Measurements from ENCODE around the gene ACOT4.
"Not testable (repeated sequence)": the region's sequence is repeated elsewhere in the genome, so short reads cannot be mapped to it uniquely, and the experiment has no call there.

The ACOT4 gene

GRCh38 chr14:73582102-73582979, 9.3 kb upstream of the ACOT4 start:
- DNase-seq = not testable (repeated sequence)

GRCh38 chr14:73588695-73589094, 3.0 kb upstream of the ACOT4 start:
- no peak for DNase-seq

DNA sequence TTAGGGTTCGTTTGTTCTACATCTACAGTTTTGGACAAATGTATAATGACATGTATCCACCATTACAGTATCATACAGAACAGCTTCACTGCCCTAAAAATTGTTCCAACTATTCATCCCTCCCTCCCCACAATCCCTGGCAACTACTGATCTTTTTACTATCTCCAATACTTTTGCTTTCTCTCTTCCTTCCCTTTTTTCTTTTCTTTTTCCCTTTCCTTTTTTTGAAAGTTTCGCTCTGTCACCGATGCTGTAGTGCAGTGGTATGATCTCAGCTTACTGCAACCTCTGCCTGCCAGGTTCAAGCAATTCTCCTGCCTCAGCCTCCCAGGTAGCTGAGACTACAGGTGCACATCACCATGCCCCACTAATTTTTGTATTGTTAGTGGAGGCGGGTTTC, 2.6 kb upstream of the ACOT4 start:
- DNase-seq = no peak

- not testable (repeated sequence) for DNase-seq
Observed at GRCh38 chr14:73590673-73591004, 1.0 kb upstream of the ACOT4 start.

- no peak for DNase-seq
Observed at GRCh38 chr14:73594491-73594890, 2.8 kb downstream of the ACOT4 start.

DNA sequence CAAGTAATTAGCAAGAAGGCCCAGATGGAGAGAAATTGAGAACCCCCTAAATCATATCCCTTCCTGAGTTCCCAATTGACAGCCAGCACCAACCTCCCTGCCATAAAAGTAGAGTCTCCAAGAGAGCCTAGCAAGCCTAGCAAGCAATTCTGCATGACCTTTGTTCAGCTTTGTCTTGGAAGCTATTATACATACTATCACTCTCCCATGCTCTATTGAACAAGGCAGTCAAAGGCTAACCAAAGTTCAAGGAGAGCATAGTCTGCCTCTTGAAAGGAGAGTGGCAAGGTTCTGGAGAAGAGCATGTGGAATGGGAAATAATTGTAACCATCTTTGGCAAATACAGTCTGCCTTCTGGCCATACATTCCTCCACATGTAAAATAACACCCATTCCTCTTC, 7.8 kb downstream of the ACOT4 start:
- no peak for DNase-seq

DNA sequence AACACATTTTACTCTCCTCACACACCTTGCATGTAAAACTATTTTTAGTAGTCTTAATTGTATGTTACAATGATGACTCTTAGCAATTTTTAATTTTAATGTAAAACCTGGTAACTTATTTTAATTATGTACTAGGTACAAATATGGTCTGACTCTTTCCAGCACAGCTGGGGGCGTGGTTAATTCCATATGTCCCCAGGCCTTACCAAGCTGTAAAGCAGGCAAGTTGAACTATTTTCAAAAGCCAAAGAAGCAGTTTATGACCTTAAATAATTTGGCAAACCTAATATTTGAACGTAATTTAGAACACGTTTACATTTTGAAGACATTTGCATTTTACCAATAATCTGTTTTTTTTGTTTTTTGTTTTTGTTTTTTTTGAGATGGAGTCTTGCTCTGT, 11.3 kb downstream of the ACOT4 start:
- no peak for DNase-seq

DNA sequence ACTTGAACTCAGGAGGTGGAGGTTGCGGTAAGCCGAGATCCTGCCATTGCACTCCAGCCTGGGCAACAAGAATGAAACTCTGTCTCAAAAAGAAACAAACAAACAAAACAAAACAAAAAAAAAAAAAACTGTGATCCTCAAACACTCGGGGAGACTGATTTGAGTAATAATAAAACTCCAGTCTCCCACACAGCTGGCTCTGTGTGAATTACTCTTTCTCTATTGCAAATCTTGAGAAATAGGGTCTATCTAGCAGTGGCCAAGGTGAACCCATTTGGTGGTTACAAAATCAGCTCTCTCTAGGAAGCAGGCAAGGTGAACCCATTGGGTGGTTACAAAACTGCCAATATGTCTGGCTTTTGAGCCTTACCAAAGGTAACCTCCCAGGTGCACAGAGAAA, 14.6 kb downstream of the ACOT4 start:
- no peak for DNase-seq

GRCh38 chr14:73607241-73607640, 15.6 kb downstream of the ACOT4 start:
- DNase-seq = no peak

- DNase-seq = no peak
Observed at GRCh38 chr14:73610687-73611086, 19.0 kb downstream of the ACOT4 start.

DNA sequence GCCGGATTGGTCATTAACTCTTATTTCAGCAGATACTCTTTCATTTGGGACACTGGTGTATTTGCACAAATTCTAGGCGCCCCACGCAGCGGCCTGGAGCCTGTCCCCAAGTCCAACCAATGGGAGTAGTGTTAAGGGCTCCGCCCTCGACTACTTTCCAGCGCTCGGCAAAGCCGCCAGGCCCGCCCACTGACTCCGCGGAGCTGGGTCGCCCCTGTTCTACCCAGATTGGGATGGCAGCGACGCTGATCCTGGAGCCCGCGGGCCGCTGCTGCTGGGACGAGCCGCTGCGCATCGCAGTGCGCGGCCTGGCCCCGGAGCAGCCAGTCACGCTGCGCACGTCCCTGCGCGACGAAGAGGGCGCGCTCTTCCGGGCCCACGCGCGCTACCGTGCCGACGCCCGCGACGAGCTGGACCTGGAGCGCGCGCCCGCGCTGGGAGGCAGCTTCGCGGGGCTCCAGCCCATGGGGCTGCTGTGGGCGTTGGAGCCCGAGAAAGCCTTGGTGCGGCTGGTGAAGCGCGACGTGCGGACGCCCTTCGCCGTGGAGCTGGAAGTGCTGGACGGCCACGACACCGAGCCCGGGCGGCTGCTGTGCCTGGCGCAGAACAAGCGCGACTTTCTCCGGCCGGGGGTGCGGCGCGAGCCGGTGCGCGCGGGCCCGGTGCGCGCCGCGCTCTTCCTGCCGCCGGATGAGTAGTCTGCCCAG, 20.8 kb downstream of the ACOT4 start, which contains the start of gene ACOT6:
Gene ACOT6 (plus strand): TSS at position 179 of the 707 bp plus-strand sequence. CDS start 55 bp downstream, at position 234.
- peak; percentile 57 for DNase-seq

DNA sequence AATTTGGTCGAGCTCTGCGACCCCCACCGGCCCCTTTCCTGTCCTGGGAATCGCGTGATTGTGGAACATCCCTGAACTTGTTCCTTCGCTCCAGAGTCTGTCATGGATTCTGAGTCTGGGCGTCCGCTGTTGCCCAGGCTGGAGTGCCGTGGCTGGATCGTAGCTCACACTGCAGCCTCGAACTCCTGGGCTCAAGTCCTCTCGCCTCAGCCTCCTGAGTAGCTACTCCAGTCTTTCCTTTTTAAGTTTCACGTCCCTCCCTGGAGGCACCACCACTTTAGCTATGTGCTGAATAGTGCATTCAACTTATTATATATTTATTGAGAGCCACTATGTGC, 21.3 kb downstream of the ACOT4 start:
- DNase-seq = no peak

- no peak for DNase-seq
Observed at GRCh38 chr14:73613419-73613963, 21.8 kb downstream of the ACOT4 start.

- no peak for DNase-seq
Observed at GRCh38 chr14:73616831-73617230, 25.2 kb downstream of the ACOT4 start.

DNA sequence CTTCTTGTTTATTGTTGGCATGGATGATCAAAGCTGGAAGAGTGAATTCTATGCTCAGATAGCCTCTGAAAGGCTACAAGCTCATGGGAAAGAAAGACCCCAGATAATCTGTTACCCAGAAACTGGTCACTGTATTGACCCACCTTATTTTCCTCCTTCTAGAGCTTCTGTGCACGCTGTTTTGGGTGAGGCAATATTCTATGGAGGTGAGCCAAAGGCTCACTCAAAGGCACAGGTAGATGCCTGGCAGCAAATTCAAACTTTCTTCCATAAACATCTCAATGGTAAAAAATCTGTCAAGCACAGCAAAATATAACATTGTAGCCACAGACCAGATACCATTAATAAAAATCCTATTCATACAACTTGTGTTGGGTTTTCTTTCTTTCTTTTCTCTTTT, 27.9 kb downstream of the ACOT4 start:
- no peak for DNase-seq

DNA sequence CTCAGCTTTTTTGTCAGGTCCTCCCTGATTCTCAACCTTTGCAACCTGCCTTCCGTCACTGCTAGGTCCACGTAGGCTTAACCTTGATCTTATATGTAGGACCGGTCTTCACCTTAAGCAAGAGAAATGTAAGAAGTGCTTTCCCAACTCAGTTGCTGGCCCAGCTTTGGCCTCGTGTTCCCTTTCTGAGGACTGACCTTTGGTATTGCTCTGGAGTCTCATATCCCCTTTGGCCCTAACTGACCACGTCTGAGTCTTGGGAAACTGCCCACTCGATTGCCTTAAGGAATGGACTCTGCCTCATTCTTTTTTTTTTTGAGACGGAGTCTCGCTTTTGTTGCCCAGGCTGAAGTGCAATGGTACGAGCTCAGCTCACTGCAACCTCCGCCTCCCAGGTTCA, 28.6 kb downstream of the ACOT4 start:
- no peak for DNase-seq

DNA sequence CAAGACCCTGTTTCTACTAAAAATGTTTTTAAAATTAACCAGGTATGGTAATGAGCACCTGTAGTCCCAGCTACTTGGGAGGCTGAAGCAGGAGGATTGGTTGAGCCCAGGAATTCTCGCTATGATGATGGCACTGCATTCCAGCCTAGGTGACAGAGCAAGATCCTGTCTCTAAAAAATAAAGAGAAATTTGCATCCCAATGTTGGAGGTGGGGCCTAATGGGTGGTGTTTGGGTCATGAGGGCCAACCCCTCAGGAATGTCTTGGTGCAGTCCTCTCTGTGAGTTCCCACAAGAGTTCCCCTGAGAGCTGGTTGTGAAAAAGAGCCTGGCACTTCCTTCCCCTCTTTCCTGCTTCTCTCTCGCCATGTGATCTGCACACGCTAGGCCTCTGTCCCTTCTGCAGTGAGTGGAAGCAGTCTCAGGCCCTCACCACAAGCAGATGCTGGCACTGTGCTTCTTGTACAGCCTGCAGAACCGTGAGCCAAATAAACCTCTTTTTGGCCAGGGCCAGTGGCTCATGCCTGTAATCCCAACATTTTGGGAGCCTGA, 31.9 kb downstream of the ACOT4 start:
- no peak for DNase-seq

DNA sequence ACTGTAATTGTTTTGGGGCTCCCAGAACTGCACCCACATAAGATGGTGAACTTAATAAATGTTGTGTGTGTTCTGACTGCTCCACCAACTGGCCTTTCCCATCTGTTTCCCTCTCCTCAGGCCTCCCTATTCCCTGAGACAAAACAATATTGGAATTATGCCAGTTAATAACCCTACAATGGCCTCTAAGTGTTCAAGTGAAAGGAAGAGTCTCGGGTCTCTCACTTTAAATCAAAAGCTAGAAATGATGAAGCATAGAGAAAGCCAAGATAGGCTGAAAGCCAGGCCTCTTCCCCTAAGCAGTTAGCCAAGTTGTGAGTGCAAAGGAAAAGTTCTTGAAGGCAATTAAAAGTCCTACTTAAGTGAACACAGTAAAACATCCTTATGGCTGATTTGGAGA, 34.0 kb downstream of the ACOT4 start:
- no peak for DNase-seq

DNA sequence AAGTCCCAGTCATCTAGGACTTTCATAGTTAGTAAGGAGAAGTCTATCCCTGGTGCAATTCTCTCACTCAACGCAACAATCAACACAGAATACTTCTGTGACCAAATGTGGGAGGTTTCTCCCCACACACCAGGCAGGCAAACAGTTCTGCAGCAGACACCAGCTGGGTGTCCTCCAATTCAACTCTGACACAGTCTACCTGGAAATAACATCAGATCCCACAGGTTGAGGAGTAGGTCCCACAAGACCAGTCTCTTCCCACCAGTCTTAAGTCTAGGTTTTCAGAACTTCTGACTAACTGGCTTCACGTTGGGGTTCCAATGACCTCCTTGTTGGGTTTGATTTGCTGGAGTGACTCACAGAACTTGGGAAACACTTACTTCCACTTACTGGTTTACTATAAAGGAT, 35.5 kb downstream of the ACOT4 start:
- DNase-seq = no peak

DNA sequence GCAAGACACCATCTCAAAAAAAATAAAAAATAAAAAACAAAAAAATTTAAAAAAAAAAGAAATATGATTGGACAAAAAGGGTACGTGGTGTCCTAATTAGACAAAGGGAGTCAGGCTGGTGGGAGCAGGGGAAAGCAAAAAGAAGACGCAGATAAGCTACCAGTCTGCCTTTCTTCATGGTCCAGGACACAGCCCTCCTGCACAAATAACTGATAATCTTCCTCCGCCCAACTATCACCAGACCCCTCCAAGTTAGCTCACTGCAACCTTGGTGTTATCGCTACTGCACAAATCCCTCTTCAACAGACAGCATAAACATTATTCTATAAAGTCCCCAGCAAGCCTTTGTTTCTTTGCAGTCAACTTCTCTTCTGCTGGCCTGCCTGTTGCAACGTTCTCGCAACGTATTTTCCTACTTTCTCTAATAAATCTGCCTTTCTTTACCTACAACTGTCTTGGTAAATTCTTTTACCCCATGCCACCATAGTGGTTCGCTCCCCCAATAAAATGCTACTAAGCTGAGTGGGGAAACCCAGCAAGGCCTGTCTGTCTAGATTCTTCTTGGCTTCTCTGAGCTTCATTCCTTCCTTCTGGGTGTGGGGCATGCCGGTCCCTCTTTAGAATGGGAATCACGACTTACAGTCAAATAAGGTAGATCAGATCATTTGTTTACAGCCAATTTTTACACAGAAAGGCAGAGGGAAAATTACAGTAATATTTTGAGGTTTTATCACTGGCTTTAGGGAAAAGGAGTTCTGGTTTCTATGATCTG, 38.5 kb downstream of the ACOT4 start:
- DNase-seq = no peak

- DNase-seq = peak; percentile 61
Observed at GRCh38 chr14:73633116-73634010, 41.7 kb downstream of the ACOT4 start.

Data from NCI-H2171 (cell line).